Measurements from ENCODE around the gene POLE.

GRCh38 chr12:132593938-132594358 lies 93.2 kb downstream of the POLE start:
- no peak for TF ChIP-seq POLR2AphosphoS5 (IDR thresholded peaks at IDR 0.05; ENCODE audit: low read depth, low read length)
- no peak for TF ChIP-seq POLR2A (IDR thresholded peaks at IDR 0.05; ENCODE audit: low read depth, low read length)
- TF ChIP-seq TAF1 (IDR thresholded peaks at IDR 0.05; ENCODE audit: low read depth, low read length) = no peak
- no peak for TF ChIP-seq SPI1 (IDR thresholded peaks at IDR 0.05; ENCODE audit: low read depth, low read length)
- TF ChIP-seq POU2F2 (IDR thresholded peaks at IDR 0.05; ENCODE audit: low read depth, low read length) = no peak
- no peak for TF ChIP-seq PAX5 (IDR thresholded peaks at IDR 0.05; ENCODE audit: insufficient read depth, low read length, severe bottlenecking)

Measured in GM12891 (cell line).